Activated CD4-positive, alpha-beta T cell treated with anti-CD3 and anti-CD28 coated beads, Interleukin-2, amount 50 U/mL, for 24 hours (primary cell): Measurements from ENCODE around the gene KRTAP11-1.

Source experiments
- DNase-seq, 2 donors: peaks; one replicate each; pipeline ENCODE4 v3.0.0-alpha.2; 2020; ENCODE audit warnings: low read depth in 1 of 2, low spot score in 1 of 2

Gene KRTAP11-1, protein sequence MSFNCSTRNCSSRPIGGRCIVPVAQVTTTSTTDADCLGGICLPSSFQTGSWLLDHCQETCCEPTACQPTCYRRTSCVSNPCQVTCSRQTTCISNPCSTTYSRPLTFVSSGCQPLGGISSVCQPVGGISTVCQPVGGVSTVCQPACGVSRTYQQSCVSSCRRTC

GRCh38 chr21:30881480-30881879, at the start of gene KRTAP11-1:
KRTAP11-1 (minus strand) TSS chr21:30881580; CDS start chr21:30881524, 56 bp downstream.
- no peak for DNase-seq

- no peak for DNase-seq
These were observed 42.8 kb upstream of the KRTAP11-1 start for GRCh38 chr21:30924146-30924700.

- DNase-seq = no peak
These were observed 39.7 kb upstream of the KRTAP11-1 start for GRCh38 chr21:30921129-30921528.

GRCh38 chr21:30917557-30917956, 36.2 kb upstream of the KRTAP11-1 start:
- DNase-seq = no peak

- no peak for DNase-seq
These were observed 19.5 kb upstream of the KRTAP11-1 start for GRCh38 chr21:30900881-30901280.

DNA sequence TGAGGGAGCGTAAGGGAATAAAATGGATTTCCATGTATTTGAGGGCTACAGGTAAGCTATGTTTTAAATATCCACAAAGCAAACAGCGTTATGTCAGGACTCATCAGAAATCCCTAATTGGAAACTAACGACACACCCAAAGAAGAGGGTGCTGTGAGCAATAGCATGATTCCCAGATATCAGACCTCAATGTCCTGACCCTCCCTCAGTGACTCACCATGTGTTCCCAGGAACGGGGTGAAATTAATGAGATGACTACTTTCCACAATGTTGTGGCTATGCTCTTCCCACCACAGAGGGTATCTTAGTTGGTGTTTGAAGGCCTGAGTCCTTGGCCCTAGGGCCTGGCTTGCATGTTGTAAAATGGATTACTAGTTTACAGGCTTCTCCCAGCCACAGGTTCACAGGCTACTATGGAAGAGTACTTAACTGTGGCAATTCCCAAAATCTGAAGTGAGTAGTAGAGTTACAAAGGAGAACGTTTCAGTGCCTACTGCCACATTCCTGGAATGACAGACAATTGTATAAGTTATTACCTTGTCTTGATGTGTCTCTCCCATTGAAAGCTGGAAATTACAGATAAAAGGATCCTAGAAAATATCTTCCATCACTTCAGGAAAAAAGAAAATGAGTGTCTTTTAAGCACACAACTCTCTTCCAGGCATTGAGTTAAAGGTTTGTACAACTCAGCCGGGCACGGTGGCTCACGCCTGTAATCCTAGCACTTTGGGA, 1.7 kb upstream of the KRTAP11-1 start:
- no peak for DNase-seq

- DNase-seq = no peak
These were observed 466 bp downstream of the KRTAP11-1 start for GRCh38 chr21:30880914-30881313.

GRCh38 chr21:30874526-30874925, 6.9 kb downstream of the KRTAP11-1 start:
- DNase-seq = no peak

DNA sequence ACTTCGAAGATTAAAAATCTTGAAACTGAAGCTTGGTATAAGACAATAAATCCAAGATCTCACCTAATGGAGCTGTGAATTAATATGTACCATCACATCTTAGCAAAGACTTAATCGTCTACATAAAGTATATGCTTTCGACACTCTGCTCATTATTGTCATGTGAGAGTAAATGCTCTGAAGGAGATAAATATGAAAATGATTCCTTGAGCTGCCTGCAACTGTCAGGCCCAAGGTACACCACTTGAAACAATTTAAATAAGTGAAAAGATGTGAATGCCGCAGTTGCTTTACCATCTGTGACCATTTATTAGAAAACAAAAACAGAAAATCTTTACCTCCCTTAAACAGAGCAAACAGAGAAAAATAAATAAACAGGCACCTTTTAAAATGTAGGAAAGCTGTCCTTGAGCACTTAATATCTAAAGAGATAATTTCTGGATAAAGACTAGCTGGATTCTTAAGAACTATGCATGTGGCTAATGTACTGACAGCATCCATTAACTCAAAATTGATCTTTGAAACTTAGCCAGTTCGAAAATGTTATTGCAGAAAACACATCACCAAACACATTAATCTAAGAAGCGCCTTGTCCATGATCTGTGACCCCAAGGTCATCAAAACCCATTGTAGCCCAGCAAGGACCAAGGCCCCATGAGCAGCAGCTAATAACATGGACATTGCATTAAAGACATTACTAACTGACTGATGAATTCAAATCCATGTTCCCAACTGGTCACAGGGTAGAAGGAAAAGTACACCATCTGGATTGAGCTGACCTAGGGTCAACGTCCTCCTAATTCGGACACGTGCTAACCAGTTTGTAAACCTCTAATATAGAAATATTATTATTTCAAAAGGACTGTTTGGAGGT, 33.5 kb downstream of the KRTAP11-1 start:
- no peak for DNase-seq

GRCh38 chr21:30842990-30843389, 38.4 kb downstream of the KRTAP11-1 start:
- DNase-seq = no peak

GRCh38 chr21:30839304-30839703, 42.1 kb downstream of the KRTAP11-1 start:
- DNase-seq = peak in 1 of 2 donors; percentile 21

DNA sequence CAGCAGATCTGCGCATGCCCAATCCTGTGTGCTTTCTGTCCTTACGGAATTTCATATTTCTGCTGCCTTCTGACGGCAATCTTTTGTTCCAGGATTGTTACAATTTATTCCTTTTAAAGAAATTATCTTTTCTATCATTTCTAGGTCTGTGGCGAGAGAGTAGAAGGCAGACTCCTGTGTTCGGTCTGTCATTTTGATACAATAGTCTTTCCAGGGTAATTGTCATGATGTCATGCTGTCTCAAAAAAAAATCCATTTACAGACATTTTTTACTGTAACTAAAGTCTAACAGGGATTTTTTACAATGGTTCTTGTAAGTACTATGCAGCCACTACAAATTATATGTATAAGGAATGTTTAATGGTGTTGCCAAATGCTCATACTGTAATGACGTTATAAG, 42.8 kb downstream of the KRTAP11-1 start:
- DNase-seq = no peak

DNA sequence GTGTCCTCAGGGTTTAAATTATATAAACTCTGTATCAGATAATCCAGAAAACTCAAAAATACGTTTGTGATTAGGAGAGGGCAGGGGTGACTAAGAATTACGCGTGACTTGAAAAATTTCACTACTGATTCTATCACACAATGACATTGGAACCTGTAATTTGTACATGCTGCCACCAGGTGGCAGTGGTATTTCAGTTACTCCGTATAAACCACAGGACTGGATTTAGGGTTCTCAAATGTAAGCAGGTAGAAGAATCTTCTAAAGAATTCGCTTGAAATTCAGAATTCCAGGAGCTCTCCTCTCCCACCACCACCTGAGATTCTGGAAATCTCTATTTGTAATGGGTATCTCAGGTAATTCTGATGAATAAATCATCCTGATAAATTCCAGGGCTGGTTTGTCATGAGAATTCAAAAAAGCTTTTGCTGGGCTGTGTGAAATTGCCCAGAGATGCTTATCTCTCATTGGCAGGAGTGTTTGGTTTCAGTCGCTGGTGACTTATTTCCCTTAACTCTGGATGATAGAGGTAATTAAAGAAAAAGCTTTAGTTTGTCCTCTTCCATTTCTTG, 50.1 kb downstream of the KRTAP11-1 start:
- peak in 1 of 2 donors; percentile 21 for DNase-seq
